ENCODE results near the gene ZNF460. TPM values are rescaled to one million over a fixed set of nuclear protein-coding genes. Genes with fewer than 3 reads are reported as not detected.

ZNF460 gene
- total and polyA plus RNA-seq, 10 donors, result 0.24 to 84.7 (median 65.4) TPM

DNA sequence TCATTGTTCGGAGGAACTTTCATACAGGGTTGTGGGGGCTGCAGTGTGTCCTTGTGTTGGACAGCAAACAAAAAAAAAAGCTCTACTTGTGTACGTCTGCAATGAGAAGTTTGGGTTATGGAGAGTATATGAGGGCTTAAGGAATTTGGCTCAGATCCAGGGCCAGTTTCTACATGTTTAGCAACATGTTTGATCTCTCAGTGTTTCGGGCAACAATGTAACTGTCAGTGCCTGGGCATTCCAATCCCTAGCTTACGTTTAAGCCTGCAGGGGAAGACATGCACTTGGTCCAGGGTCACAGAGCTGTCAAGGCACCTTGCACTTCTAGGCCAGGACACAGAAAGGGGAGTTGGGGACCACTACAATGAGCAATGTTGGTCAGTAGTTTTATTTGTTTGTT, 53.9 kb downstream of the ZNF460 start:
- no peak for TF ChIP-seq POLR2AphosphoS5 (IDR thresholded peaks at IDR 0.05)
- no peak for TF ChIP-seq POLR2A (IDR thresholded peaks at IDR 0.05)
- TF ChIP-seq, protein P1, sequence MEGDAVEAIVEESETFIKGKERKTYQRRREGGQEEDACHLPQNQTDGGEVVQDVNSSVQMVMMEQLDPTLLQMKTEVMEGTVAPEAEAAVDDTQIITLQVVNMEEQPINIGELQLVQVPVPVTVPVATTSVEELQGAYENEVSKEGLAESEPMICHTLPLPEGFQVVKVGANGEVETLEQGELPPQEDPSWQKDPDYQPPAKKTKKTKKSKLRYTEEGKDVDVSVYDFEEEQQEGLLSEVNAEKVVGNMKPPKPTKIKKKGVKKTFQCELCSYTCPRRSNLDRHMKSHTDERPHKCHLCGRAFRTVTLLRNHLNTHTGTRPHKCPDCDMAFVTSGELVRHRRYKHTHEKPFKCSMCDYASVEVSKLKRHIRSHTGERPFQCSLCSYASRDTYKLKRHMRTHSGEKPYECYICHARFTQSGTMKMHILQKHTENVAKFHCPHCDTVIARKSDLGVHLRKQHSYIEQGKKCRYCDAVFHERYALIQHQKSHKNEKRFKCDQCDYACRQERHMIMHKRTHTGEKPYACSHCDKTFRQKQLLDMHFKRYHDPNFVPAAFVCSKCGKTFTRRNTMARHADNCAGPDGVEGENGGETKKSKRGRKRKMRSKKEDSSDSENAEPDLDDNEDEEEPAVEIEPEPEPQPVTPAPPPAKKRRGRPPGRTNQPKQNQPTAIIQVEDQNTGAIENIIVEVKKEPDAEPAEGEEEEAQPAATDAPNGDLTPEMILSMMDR (IDR thresholded peaks at IDR 0.05 in 8 of 11, conservative IDR thresholded peaks at IDR 0.05 in 3 of 11), result no peak
- 81 to 94% (median 93%) methylated on average over 4 of the region's 4 CpGs for WGBS, 5 donors
- no peak for DNase-seq
- H3K36me3 ChIP-seq, result peaks cover 0 to 32% (median 5%) of the 10 kb centered on the region in 6 donors
- H3K9me3 ChIP-seq, result peaks cover 0 to 70% (median 35%) of the 10 kb centered on the region in 8 donors
- H3K4me3 ChIP-seq, result no peak overlapping the region
- intact Hi-C loops (cut with DNase I; ENCODE audit: low total_unique reads), result no loop called here
- no peaks in the 10 kb centered on the region for H3K27me3 ChIP-seq (replicated peaks in 1 of 7)
- no peak overlapping the region for H3K27ac ChIP-seq
- no peaks in the 10 kb centered on the region for H3K4me1 ChIP-seq

DNA sequence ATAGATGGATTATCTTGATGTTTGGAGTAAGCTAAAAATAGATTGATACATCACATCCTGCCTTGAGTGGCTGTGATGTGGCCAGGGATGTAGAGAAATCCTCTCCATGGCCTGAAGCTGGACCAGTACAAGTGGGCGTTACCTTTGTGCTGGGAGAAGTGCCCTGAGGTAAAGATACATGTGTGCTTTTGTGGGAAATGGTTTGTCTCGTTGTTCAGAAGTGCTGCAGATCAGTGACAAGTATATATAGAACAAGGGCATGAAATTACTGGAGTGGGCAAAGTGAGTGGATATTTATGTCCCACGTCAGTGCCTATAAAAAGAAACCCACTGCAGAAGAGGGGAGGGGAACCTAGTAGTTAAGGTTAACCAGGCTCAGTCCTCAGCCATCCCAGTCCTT, 58.6 kb downstream of the ZNF460 start:
- no peaks in the 10 kb centered on the region for H3K27me3 ChIP-seq (replicated peaks in 1 of 7)
- H3K4me3 ChIP-seq, result no peak overlapping the region
- H3K9me3 ChIP-seq, result peaks cover 0 to 24% (median 2%) of the 10 kb centered on the region in 8 donors
- H3K27ac ChIP-seq, result no peak overlapping the region
- intact Hi-C loops (cut with DNase I; ENCODE audit: low total_unique reads), result no loop called here
- no peaks in the 10 kb centered on the region for H3K4me1 ChIP-seq
- DNase-seq, result no peak
- TF ChIP-seq POLR2AphosphoS5 (IDR thresholded peaks at IDR 0.05), result no peak
- TF ChIP-seq, protein P1 (IDR thresholded peaks at IDR 0.05 in 8 of 11, conservative IDR thresholded peaks at IDR 0.05 in 3 of 11), result no peak
- no peak for TF ChIP-seq POLR2A (IDR thresholded peaks at IDR 0.05)
- 64 to 70% (median 67%) methylated on average over 3 of the region's 3 CpGs for WGBS, 5 donors
- H3K36me3 ChIP-seq, result peaks cover 0 to 4% (median 0%) of the 10 kb centered on the region in 6 donors

DNA sequence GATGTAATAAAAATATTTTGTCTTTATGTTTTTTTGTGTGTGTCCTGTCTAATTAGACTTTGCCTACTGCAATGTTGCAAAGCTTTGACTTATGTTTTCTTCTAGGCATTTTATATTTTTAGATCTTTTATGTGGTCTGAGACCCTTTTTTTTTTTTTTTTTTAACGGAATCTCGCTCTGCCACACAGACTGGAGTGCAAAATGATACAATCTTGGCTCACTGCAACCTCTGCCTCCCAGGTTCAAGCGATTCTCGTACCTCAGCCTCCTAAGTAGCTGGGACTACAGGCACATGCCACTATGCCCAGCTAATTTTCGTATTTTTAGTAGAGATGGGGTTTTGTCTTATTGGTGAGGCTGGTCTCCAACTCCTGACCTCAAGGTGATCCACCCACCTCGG, 62.3 kb downstream of the ZNF460 start:
- peaks cover 0 to 8% (median 0%) of the 10 kb centered on the region in 8 donors for H3K9me3 ChIP-seq
- WGBS, 5 donors, result 67 to 80% (median 76%) methylated on average over 6 of the region's 6 CpGs
- H3K4me1 ChIP-seq, result no peaks in the 10 kb centered on the region
- intact Hi-C loops (cut with DNase I; ENCODE audit: low total_unique reads), result no loop called here
- DNase-seq, result no peak
- peaks cover 0 to 12% (median 0%) of the 10 kb centered on the region in 7 donors for H3K27me3 ChIP-seq (replicated peaks in 1 of 7)
- no peak overlapping the region for H3K27ac ChIP-seq
- no peaks in the 10 kb centered on the region for H3K36me3 ChIP-seq
- H3K4me3 ChIP-seq, result no peak overlapping the region
- TF ChIP-seq POLR2AphosphoS5 (IDR thresholded peaks at IDR 0.05) (no peak), POLR2A (IDR thresholded peaks at IDR 0.05) (no peak)
- TF ChIP-seq, protein P1 (IDR thresholded peaks at IDR 0.05 in 8 of 11, conservative IDR thresholded peaks at IDR 0.05 in 3 of 11), result no peak

Other genes starting within 250 kb of the ZNF460 start
- not detected for gene USP29, start 160.5 kb upstream of the ZNF460 start, total RNA-seq
- gene USP29, start 160.5 kb upstream of the ZNF460 start, polyA plus RNA-seq, result not detected
- not detected for gene ZIM3, start 135.3 kb upstream of the ZNF460 start, total RNA-seq
- gene ZIM3, start 135.3 kb upstream of the ZNF460 start, polyA plus RNA-seq, result not detected
- gene DUXA, start 113.0 kb upstream of the ZNF460 start, total RNA-seq, result not detected
- not detected for gene DUXA, start 113.0 kb upstream of the ZNF460 start, polyA plus RNA-seq
- gene ZNF264, start 89.0 kb upstream of the ZNF460 start, total RNA-seq, result 10 to 100 TPM; 52.0 to 68.9 (median 58.9) TPM
- gene ZNF264, start 89.0 kb upstream of the ZNF460 start, polyA plus RNA-seq, result 1 to 10 TPM; 3.8 to 6.8 (median 6.4) TPM
- 1 to 10 TPM; 3.1 to 8.3 (median 4.8) TPM for gene AURKC, start 49.5 kb upstream of the ZNF460 start, total RNA-seq
- 1 to 10 TPM; 4.1 to 5.5 (median 4.4) TPM for gene AURKC, start 49.5 kb upstream of the ZNF460 start, polyA plus RNA-seq
- 10 to 100 TPM; 16.7 to 27.7 (median 18.1) TPM for gene ZNF805, start 39.9 kb upstream of the ZNF460 start, total RNA-seq
- 1 to 10 TPM in 1 of 3 donors, under 1 TPM in 2; 0.22 to 1.1 (median 0.88) TPM for gene ZNF805, start 39.9 kb upstream of the ZNF460 start, polyA plus RNA-seq
- gene ZNF543, start 40.0 kb downstream of the ZNF460 start, total RNA-seq, result 10 to 100 TPM in 6 of 7 donors, 1 to 10 TPM in 1; 9.7 to 16.9 (median 13.0) TPM
- gene ZNF543, start 40.0 kb downstream of the ZNF460 start, polyA plus RNA-seq, result 1 to 10 TPM; 1.6 to 2.4 (median 1.7) TPM
- gene ZNF304, start 70.8 kb downstream of the ZNF460 start, total RNA-seq, result 10 to 100 TPM in 6 of 7 donors, 1 to 10 TPM in 1; 9.8 to 16.7 (median 13.3) TPM
- 1 to 10 TPM; 2.9 to 3.9 (median 3.6) TPM for gene ZNF304, start 70.8 kb downstream of the ZNF460 start, polyA plus RNA-seq
- 10 to 100 TPM in 4 of 7 donors, 1 to 10 TPM in 3; 7.7 to 36.6 (median 18.0) TPM for gene TRAPPC2B, start 83.1 kb downstream of the ZNF460 start, total RNA-seq
- gene TRAPPC2B, start 83.1 kb downstream of the ZNF460 start, polyA plus RNA-seq, result 10 to 100 TPM; 20.2 to 24.0 (median 23.6) TPM
- gene ZNF547, start 83.1 kb downstream of the ZNF460 start, total RNA-seq, result 1 to 10 TPM; 3.3 to 8.8 (median 5.4) TPM
- 1 to 10 TPM; 2.3 to 3.5 (median 3.5) TPM for gene ZNF547, start 83.1 kb downstream of the ZNF460 start, polyA plus RNA-seq
- 10 to 100 TPM; 21.2 to 48.2 (median 34.6) TPM for gene ZNF548, start 109.4 kb downstream of the ZNF460 start, total RNA-seq
- gene ZNF548, start 109.4 kb downstream of the ZNF460 start, polyA plus RNA-seq, result 10 to 100 TPM; 12.4 to 14.2 (median 12.5) TPM
- gene ZNF17, start 130.7 kb downstream of the ZNF460 start, total RNA-seq, result 10 to 100 TPM; 13.4 to 23.0 (median 18.8) TPM
- gene ZNF17, start 130.7 kb downstream of the ZNF460 start, polyA plus RNA-seq, result 1 to 10 TPM; 1.8 to 3.5 (median 2.6) TPM
- gene ZNF749, start 154.8 kb downstream of the ZNF460 start, total RNA-seq, result 10 to 100 TPM in 4 of 7 donors, 1 to 10 TPM in 3; 7.3 to 15.4 (median 10.8) TPM
- 1 to 10 TPM; 2.7 to 9.4 (median 5.4) TPM for gene ZNF749, start 154.8 kb downstream of the ZNF460 start, polyA plus RNA-seq
- gene VN1R1, start 176.7 kb downstream of the ZNF460 start, total RNA-seq, result 1 to 10 TPM in 5 of 7 donors, under 1 TPM in 2; 0.82 to 2.0 (median 1.4) TPM
- gene VN1R1, start 176.7 kb downstream of the ZNF460 start, polyA plus RNA-seq, result under 1 TPM; 0.26 to 0.30 (median 0.30) TPM
- gene ZNF772, start 197.1 kb downstream of the ZNF460 start, total RNA-seq, result 10 to 100 TPM; 10.9 to 33.7 (median 19.9) TPM
- 1 to 10 TPM; 1.4 to 3.3 (median 2.7) TPM for gene ZNF772, start 197.1 kb downstream of the ZNF460 start, polyA plus RNA-seq
- 10 to 100 TPM in 6 of 7 donors, 1 to 10 TPM in 1; 8.8 to 20.4 (median 15.6) TPM for gene ZNF419, start 207.3 kb downstream of the ZNF460 start, total RNA-seq
- gene ZNF419, start 207.3 kb downstream of the ZNF460 start, polyA plus RNA-seq, result 1 to 10 TPM; 5.9 to 8.7 (median 8.3) TPM
- gene ZNF773, start 219.5 kb downstream of the ZNF460 start, total RNA-seq, result 10 to 100 TPM; 10.5 to 25.2 (median 17.5) TPM
- gene ZNF773, start 219.5 kb downstream of the ZNF460 start, polyA plus RNA-seq, result 1 to 10 TPM; 3.0 to 5.7 (median 3.9) TPM
- 10 to 100 TPM in 4 of 7 donors, 1 to 10 TPM in 3; 8.5 to 13.0 (median 10.8) TPM for gene ZNF549, start 246.9 kb downstream of the ZNF460 start, total RNA-seq
- gene ZNF549, start 246.9 kb downstream of the ZNF460 start, polyA plus RNA-seq, result 1 to 10 TPM; 2.6 to 3.9 (median 2.8) TPM

All from spleen (tissue), 11 donors.